Liver (tissue), 9 donors: ENCODE results near the gene HCK. TPM values are rescaled to one million over a fixed set of nuclear protein-coding genes. Genes with fewer than 3 reads are reported as not detected.

ENCODE experiments used
- DNase-seq: peaks from one replicate; pipeline ENCODE4 v3.0.0-alpha.2; 2017; ENCODE audit warnings: low spot score
- H3K27ac ChIP-seq, 2 donors: one replicate each; pipeline ENCODE4 v1.7.0; 2013; ENCODE audit warnings: inconsistent platforms in 2 of 2, low read length in 2 of 2, control low read depth in 1 of 2, low read depth in 1 of 2, mild to moderate bottlenecking in 1 of 2
- H3K27me3 ChIP-seq, 4 donors: one replicate each; pipeline versions ENCODE4 v1.6.1 to v1.7.0; 2013; ENCODE audit warnings: low read length in 3 of 4, inconsistent platforms in 1 of 4, mild to moderate bottlenecking in 1 of 4, moderate library complexity in 1 of 4; ENCODE audit not compliant: control insufficient read depth in 4 of 4, insufficient read depth in 4 of 4
- H3K36me3 ChIP-seq, 4 donors: one replicate each; pipeline versions ENCODE4 v1.6.1 to v1.7.0; 2013; ENCODE audit warnings: low read length in 3 of 4, mild to moderate bottlenecking in 3 of 4, low read depth in 1 of 4, moderate library complexity in 1 of 4; ENCODE audit not compliant: control insufficient read depth in 4 of 4, insufficient read depth in 3 of 4
- H3K4me1 ChIP-seq, 4 donors: one replicate each; pipeline versions ENCODE4 v1.6.1 to v1.7.0; 2013; ENCODE audit warnings: low read length in 3 of 4, mild to moderate bottlenecking in 3 of 4, moderate library complexity in 1 of 4; ENCODE audit not compliant: control insufficient read depth in 4 of 4, insufficient read depth in 4 of 4
- H3K4me3 ChIP-seq, 3 donors: one replicate each; pipeline versions ENCODE4 v1.6.1 to v1.7.0; 2013; ENCODE audit warnings: low read length in 3 of 3, control low read depth in 1 of 3, low read depth in 1 of 3, mild to moderate bottlenecking in 1 of 3
- H3K9ac ChIP-seq, 2 donors: one replicate each; pipeline ENCODE4 v1.7.0; 2013; ENCODE audit warnings: low read length in 2 of 2, mild to moderate bottlenecking in 2 of 2, moderate library complexity in 2 of 2, control low read depth in 1 of 2, low read depth in 1 of 2
- H3K9me3 ChIP-seq, 4 donors: one replicate each; pipeline versions ENCODE4 v1.6.1 to v1.7.0; 2013; ENCODE audit warnings: low read length in 3 of 4; ENCODE audit not compliant: control insufficient read depth in 4 of 4
- EGR1 ChIP-seq, 2 donors: IDR thresholded peaks; 2 replicates each; pipeline ENCODE4 v1.6.1; 2016 to 2018; ENCODE audit warnings: antibody characterized with exemption in 2 of 2, low read depth in 2 of 2
- FOXA1 ChIP-seq: IDR thresholded peaks from 2 replicates; pipeline ENCODE4 v1.6.1; 2016; ENCODE audit warnings: antibody characterized with exemption
- FOXA2 ChIP-seq: IDR thresholded peaks from 2 replicates; pipeline ENCODE4 v1.6.1; 2016; ENCODE audit warnings: antibody characterized with exemption
- GABPA ChIP-seq, 2 donors: IDR thresholded peaks in 1 of 2; conservative IDR thresholded peaks in 1 of 2; 2 replicates each; pipeline ENCODE4 v1.6.1; 2016; ENCODE audit warnings: antibody characterized with exemption in 2 of 2, mild to moderate bottlenecking in 1 of 2, moderate library complexity in 1 of 2
- HNF4A ChIP-seq, 2 donors: conservative IDR thresholded peaks; 2 replicates each; pipeline ENCODE4 v1.6.1; 2016; ENCODE audit warnings: antibody characterized with exemption in 2 of 2, mild to moderate bottlenecking in 2 of 2
- JUND ChIP-seq, 2 donors: IDR thresholded peaks; 2 replicates each; pipeline ENCODE4 v1.6.1; 2016; ENCODE audit warnings: antibody characterized with exemption in 2 of 2
- MAX ChIP-seq: IDR thresholded peaks from 2 replicates; pipeline ENCODE4 v1.6.1; 2016; ENCODE audit warnings: antibody characterized with exemption
- NR2F2 ChIP-seq: IDR thresholded peaks from 2 replicates; pipeline ENCODE4 v1.6.1; 2016; ENCODE audit warnings: antibody characterized with exemption
- RAD21 ChIP-seq, 2 donors: IDR thresholded peaks; 2 replicates each; pipeline ENCODE4 v1.6.1; 2016; ENCODE audit warnings: antibody characterized with exemption in 2 of 2, mild to moderate bottlenecking in 2 of 2
- REST ChIP-seq: IDR thresholded peaks from 2 replicates; pipeline ENCODE4 v1.6.1; 2016; ENCODE audit warnings: antibody characterized with exemption, mild to moderate bottlenecking
- RXRA ChIP-seq, 2 donors: IDR thresholded peaks; 2 replicates each; pipeline ENCODE4 v1.6.1; 2017 to 2018; ENCODE audit warnings: antibody characterized with exemption in 2 of 2, mild to moderate bottlenecking in 1 of 2
- SP1 ChIP-seq: IDR thresholded peaks from 2 replicates; pipeline ENCODE4 v1.6.1; 2018; ENCODE audit warnings: antibody characterized with exemption, mild to moderate bottlenecking
- YY1 ChIP-seq: IDR thresholded peaks from 2 replicates; pipeline ENCODE4 v1.6.1; 2016; ENCODE audit warnings: antibody characterized with exemption, mild to moderate bottlenecking
- ZBTB33 ChIP-seq: IDR thresholded peaks from 2 replicates; pipeline ENCODE4 v1.6.1; 2016; ENCODE audit warnings: antibody characterized with exemption
- WGBS: extraction: QIAGEN DNeasy Blood & Tissue Kit; methylation state at CpG from one replicate; pipeline ENCODE4 v1.1.7; 2013; 5-methylcytosine and 5-hydroxymethylcytosine counted together
- polyA plus RNA-seq, 2 donors: library from polyadenylated mRNA; stranded (reverse) in 1 of 2; unstranded in 1 of 2; fragments of 200-250 nt in 1 of 2; fragments of >200 nt in 1 of 2; fragmentation: Nextera tagmentation in 1 of 2; extraction: Ambion mirVana in 1 of 2; gene quantifications; one replicate each; pipeline versions ENCODE4 v1.2.1 to v1.2.3, GENCODE V29; 2013 to 2015
- total RNA-seq, 2 donors: library from RNA; depleted of rRNA; stranded (reverse); fragments of >200 nt; gene quantifications; one replicate each; pipeline ENCODE4 v1.2.3, GENCODE V29; 2014
- donor health status: healthy.
- donor health status: healthy.
- donor health status: healthy.
- donor health status: healthy.
- donor health status: healthy.

The HCK gene
- total and polyA plus RNA-seq, 4 donors: 1.8 to 20.6 (median 10.2) TPM

- no peak overlapping the region for H3K27ac ChIP-seq
- H3K4me3 ChIP-seq: no peak overlapping the region
- H3K27me3 ChIP-seq: no peaks in the 10 kb centered on the region
- no peaks in the 10 kb centered on the region for H3K36me3 ChIP-seq
- H3K4me1 ChIP-seq: no peaks in the 10 kb centered on the region
- TF ChIP-seq GABPA (IDR thresholded peaks at IDR 0.05 in 1 of 2, conservative IDR thresholded peaks at IDR 0.05 in 1 of 2) (no peak), JUND (IDR thresholded peaks at IDR 0.05) (no peak), FOXA1 (no peak), MAX (no peak), SP1 (no peak), ZBTB33 (no peak), YY1 (no peak), EGR1 (IDR thresholded peaks at IDR 0.05; ENCODE audit: low read depth in 2 of 2) (no peak), NR2F2 (no peak), REST (no peak)
- no peak for DNase-seq
- no peaks in the 10 kb centered on the region for H3K9me3 ChIP-seq
- 86% methylated on average over 6 of the region's 6 CpGs for WGBS
- H3K9ac ChIP-seq: no peak overlapping the region
Measured at GRCh38 chr20:32072168-32072750, 20.2 kb downstream of the HCK start.

- WGBS: 70% methylated on average over 1 of the region's 1 CpG
- H3K27ac ChIP-seq: no peak overlapping the region
- H3K4me1 ChIP-seq: no peaks in the 10 kb centered on the region
- no peak overlapping the region for H3K9ac ChIP-seq
- no peak for TF ChIP-seq HNF4A (conservative IDR thresholded peaks at IDR 0.05)
- no peak for TF ChIP-seq FOXA2
- no peak for TF ChIP-seq FOXA1
- no peak for TF ChIP-seq RXRA (IDR thresholded peaks at IDR 0.05)
- no peak for TF ChIP-seq RAD21 (IDR thresholded peaks at IDR 0.05)
- TF ChIP-seq EGR1 (IDR thresholded peaks at IDR 0.05; ENCODE audit: low read depth in 2 of 2): no peak
- TF ChIP-seq ZBTB33: no peak
- TF ChIP-seq NR2F2: no peak
- TF ChIP-seq YY1: no peak
- no peaks in the 10 kb centered on the region for H3K27me3 ChIP-seq
- no peaks in the 10 kb centered on the region for H3K36me3 ChIP-seq
- no peaks in the 10 kb centered on the region for H3K9me3 ChIP-seq
- no peak for DNase-seq
- no peak overlapping the region for H3K4me3 ChIP-seq
Measured at GRCh38 chr20:32075534-32075933, 23.5 kb downstream of the HCK start.
